8988T (cell line): ENCODE measurements around the gene SLC51A.
"Not testable (repeated sequence)": the region's sequence is repeated elsewhere in the genome, so short reads cannot be mapped to it uniquely, and the experiment has no call there.

ENCODE experiments used
- DNase-seq: peaks from one replicate; pipeline ENCODE4 v3.0.0; 2011

The SLC51A gene

GRCh38 chr3:196193736-196194541 lies 22.4 kb upstream of the SLC51A start:
- no peak for DNase-seq

- DNase-seq: no peak
These were observed 21.8 kb upstream of the SLC51A start for GRCh38 chr3:196194542-196194915.

GRCh38 chr3:196195664-196196265 lies 20.6 kb upstream of the SLC51A start:
- DNase-seq: no peak

- DNase-seq: no peak
These were observed 18.8 kb upstream of the SLC51A start for GRCh38 chr3:196197524-196197923.

- DNase-seq: no peak
These were observed 18.2 kb upstream of the SLC51A start for GRCh38 chr3:196198081-196198675.

GRCh38 chr3:196198771-196199753 lies 17.3 kb upstream of the SLC51A start:
- no peak for DNase-seq

- no peak for DNase-seq
These were observed 13.8 kb upstream of the SLC51A start for GRCh38 chr3:196202516-196202970.

GRCh38 chr3:196203846-196204245 lies 12.5 kb upstream of the SLC51A start:
- no peak for DNase-seq

GRCh38 chr3:196205442-196206205 lies 10.7 kb upstream of the SLC51A start:
- DNase-seq: not testable (repeated sequence)

- no peak for DNase-seq
These were observed 9.0 kb upstream of the SLC51A start for GRCh38 chr3:196207159-196207832.

GRCh38 chr3:196207833-196208607 lies 8.3 kb upstream of the SLC51A start:
- peak; percentile 88 for DNase-seq

- DNase-seq: no peak
These were observed 7.2 kb upstream of the SLC51A start for GRCh38 chr3:196208942-196209695.

GRCh38 chr3:196209944-196210672 lies 6.2 kb upstream of the SLC51A start:
- DNase-seq: not testable (repeated sequence)

GRCh38 chr3:196210673-196211556 lies 5.4 kb upstream of the SLC51A start, which contains the start of gene ZDHHC19:
ZDHHC19 (minus strand) TSS chr3:196211400; CDS start chr3:196211315, 85 bp downstream.
- DNase-seq: no peak

GRCh38 chr3:196214783-196215441 lies 1.4 kb upstream of the SLC51A start:
- DNase-seq: no peak

- DNase-seq: no peak
These were observed 777 bp upstream of the SLC51A start for GRCh38 chr3:196215493-196216020.

GRCh38 chr3:196216681-196217211 lies 412 bp downstream of the SLC51A start:
- DNase-seq: no peak
